HTERT RPE-1 (cell line): ENCODE data around the gene C6orf132.
"Not testable (repeated sequence)": the region's sequence is repeated elsewhere in the genome, so short reads cannot be mapped to it uniquely, and the experiment has no call there.

Experiments
- in situ Hi-C: fragments of 300-500 bp; cut with MboI; formaldehyde crosslinking; loops from 4 replicates; pipeline ENCODE4 v1.14.3; 2020; ENCODE audit warnings: low sequenced_read_pairs

The C6orf132 gene

DNA sequence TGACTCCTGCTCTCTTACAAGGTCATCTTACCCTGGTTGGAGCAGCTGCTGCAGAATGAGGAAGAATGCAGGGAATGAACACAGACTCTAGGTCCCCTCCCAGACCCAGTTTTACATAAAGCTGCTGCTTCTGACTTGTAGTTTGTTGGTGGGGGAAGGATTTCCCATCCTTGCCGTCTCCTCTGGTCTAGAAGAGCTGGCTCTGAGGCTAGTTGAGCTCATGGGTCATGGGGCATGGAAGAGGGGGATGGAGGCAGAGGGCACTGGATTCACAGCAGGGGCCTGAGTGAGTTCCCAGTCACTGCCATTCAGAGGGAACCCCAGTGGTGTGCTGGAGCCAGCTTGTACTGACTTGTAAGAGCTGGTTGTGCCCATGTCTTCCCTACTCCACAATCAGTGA lies 21.6 kb upstream of the C6orf132 start:
- in situ Hi-C loops = no loop called here

- in situ Hi-C loops = no loop called here
Measured at GRCh38 chr6:42162812-42163211, 20.4 kb upstream of the C6orf132 start.

DNA sequence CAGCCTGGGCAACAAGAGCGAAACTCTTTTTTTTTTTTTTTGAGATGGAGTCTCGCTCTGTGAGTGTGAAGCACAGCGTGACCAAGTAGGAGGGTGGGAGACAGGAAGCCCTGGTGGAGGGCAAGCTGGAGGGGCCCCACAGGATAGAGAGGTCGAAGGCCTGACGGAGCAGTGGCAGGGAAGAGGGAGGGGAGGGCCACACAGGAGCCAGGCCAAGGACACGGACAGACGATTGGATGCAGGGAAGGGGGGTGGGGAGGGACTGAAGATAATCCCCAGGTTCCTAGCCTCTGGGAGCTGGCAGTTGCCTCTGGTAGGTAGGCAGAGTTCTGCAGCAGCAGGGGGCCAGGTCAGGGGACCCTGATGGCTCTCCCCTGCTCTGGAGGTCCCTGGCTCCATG lies 20.0 kb upstream of the C6orf132 start:
- in situ Hi-C loops = no loop called here

GRCh38 chr6:42159431-42160024 lies 17.1 kb upstream of the C6orf132 start:
- in situ Hi-C loops = no loop called here

DNA sequence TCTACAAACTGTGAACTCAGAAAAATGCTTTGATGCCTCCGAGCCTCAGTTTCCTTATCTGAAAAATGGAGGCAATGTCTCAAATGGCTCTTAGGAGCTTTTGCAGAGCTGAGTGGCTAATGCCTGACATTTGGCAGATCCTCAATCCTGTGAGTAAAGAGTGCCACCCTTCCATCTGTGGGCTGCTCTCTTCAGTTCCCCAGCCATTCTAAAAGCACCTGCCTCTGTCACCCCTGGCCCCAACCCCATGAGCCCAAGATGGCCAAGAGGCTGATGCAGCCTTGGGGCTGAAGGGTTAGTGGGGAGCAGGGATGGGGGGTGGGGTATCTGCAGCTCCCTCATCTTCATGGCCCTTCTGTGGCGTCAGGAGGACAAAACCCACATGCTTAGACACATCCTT lies 16.2 kb upstream of the C6orf132 start:
- in situ Hi-C loops = no loop called here

GRCh38 chr6:42158011-42158410 lies 15.6 kb upstream of the C6orf132 start:
- in situ Hi-C loops = no loop called here

DNA sequence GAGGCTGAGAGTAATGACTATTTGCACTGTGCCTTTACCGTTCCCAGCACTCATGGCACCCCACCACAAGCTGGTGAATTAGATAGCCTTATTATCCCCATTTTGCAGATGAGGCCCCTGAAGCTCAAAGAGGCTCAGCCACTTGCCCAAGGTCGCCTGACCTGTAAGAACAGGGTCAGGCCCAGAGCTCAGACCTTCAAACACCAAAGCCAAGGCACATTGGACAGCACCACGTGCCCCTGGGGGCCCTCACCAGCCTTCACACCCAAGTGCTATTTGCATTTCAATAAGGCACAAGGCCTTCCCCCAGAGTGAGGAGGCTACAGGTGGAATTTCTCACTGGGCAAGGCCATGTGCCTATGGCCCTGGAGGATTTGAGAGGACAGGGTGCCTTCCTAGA lies 14.2 kb upstream of the C6orf132 start:
- in situ Hi-C loops = no loop called here

GRCh38 chr6:42155293-42155692 lies 12.9 kb upstream of the C6orf132 start:
- in situ Hi-C loops = no loop called here

GRCh38 chr6:42154461-42155209 lies 12.2 kb upstream of the C6orf132 start:
- in situ Hi-C loops = no loop called here

DNA sequence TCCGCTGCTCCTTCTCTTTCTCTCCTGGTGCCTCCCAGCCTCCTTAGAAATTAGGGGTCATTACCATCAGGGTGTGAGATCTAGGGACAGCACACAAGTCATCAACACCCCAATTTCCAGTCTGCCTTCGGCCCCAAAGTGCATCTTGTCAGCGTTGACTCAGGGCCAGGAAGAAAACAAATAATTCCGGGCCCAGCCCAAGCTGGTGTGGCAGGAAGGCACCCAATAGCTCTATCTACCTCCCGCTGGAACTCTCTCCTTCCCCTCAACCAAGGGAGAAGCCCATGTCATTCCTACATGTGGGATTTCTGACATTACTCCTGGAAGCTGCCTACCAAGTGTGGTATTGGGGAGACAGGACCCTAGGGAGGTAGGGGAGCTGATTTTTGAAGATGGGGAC lies 11.5 kb upstream of the C6orf132 start:
- in situ Hi-C loops = no loop called here

DNA sequence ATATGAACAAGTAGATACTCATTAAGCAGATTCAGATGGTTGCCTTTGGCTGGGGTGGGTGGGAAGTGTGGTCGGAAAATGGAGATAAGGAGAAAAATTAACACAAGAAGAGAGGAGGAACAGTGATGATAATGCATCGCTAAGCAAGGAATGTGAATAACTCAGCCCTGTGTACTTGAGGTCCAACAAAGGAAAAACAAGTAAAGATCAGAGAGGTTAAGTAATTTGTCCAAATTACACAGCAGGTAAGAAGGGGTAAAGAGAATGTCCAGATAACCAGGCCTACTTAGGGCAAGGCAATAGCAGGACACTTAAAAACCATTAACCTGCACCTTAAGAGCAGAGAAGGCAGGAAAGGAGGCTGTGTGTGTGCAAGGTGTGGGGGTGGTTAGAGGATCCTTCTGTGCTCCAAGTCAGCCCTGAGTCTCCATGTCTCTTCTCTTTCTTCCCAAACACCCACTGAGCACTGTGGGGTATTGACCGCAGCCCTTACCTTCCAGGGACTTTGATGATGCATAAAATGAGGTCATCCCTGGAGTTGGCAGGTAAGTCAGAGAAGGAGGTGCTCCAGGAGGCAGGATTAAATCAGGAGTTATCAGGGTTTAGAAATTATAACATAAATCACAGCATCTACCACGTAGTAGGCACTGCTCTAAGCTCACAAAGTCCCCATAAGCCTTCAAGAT lies 10.3 kb upstream of the C6orf132 start:
- in situ Hi-C loops = not testable (repeated sequence)

GRCh38 chr6:42152024-42152423 lies 9.6 kb upstream of the C6orf132 start:
- in situ Hi-C loops = no loop called here

DNA sequence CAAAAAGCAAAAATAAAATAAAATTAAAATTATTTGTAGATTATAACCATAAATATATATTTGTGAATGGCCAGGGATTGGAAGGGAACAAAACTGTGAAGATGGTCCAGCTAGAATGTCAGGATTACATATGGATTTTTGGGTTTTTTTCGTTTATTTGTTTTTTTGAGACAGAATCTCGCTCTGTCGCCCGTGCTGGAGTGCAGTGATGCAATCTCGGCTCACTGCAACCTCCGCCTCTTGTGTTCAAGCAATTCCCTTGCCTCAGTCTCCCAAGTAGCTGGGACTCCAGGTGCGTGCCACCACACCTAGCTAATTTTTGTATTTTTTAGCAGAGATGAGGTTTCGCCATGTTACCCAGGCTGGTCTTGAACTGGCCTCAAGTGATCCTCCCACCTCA lies 7.8 kb upstream of the C6orf132 start:
- in situ Hi-C loops = no loop called here

- in situ Hi-C loops = no loop called here
Measured at GRCh38 chr6:42148058-42148457, 5.6 kb upstream of the C6orf132 start.

- in situ Hi-C loops = no loop called here
Measured at GRCh38 chr6:42147138-42147562, 4.7 kb upstream of the C6orf132 start.

DNA sequence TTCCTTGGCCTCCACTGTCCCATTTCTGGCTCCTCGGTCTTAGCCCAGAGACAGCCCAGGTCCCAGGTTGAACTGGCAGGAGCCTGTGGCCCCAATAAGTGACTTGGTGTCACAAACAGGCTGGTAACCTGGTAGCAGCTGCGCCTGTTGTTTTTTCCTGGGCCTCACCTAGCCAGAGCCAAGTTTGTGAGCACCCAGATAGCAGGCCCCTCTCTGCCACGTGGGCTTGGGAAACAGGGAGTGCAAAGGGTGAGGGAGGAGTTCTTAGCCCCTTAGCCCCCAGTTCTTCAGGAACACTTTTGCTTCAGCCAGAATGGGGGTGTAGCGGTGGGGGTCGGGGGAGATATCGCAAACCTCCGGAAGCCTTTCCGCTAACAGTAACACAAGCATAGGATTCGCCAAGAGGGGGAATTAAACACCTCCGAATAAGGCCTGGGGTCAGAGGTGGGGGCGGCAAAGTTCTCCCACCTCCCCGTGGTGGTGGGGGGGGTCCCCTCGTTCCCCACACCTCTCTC lies 760 bp downstream of the C6orf132 start:
- in situ Hi-C loops = no loop called here

DNA sequence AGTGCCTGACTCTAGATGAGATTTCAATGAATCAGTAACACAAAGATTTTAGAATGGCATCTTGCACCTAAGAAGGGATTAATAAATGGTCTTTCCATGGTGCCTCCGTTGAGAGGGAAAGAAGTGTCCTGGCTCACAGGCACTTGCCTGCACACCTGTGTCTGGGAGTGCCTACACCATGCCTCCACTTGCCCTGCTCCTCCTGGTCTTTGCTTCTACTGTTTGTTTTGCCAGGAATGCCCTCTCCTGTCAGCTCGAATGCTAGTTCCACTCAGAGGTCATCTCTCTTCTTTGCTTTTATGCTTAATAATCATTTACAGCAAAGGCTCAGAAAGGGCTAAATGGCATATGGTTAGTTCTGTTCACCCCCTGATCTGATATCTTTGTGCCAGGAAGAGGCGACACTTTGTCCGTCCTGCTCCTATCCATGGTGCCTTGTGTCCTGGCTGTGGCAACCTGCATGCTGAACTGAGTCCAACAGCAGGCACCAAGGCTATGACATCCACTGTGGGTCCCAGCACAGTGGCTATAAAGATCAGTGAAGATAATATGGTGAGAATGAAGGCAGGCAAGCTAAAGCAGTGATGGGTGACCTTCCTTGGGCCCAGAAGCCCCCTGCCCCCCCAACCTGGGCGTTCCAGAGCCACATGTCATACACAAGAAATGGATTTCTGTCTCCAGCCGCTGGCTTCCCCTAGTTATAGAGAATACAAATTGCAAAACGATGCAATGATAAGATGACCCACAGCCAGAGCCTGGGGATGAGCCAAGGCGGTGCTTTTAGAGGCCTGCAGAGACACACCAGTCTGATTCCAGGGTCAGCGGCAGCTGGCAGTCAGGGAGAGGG lies 1.4 kb downstream of the C6orf132 start:
- in situ Hi-C loops = no loop called here

DNA sequence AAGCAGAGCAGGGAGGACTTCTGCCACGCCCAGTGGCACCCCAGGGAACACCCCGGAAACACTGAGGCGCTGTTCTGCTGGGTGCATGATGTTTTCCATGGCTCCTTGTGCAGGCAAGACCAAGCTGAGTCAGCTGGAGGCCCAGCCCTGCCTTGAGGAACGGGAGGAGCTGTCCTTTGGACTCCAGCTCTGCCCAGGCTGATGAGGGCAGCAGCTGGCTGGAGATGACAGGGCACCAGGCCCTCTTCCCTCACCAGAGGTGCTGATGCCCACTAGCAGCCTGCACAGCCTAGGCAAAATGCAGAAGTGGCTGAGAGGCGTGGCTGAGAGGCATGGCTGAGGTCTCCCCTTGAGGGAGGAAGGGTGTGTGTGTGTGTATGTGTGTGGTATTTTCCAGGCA lies 2.4 kb downstream of the C6orf132 start:
- in situ Hi-C loops = no loop called here

DNA sequence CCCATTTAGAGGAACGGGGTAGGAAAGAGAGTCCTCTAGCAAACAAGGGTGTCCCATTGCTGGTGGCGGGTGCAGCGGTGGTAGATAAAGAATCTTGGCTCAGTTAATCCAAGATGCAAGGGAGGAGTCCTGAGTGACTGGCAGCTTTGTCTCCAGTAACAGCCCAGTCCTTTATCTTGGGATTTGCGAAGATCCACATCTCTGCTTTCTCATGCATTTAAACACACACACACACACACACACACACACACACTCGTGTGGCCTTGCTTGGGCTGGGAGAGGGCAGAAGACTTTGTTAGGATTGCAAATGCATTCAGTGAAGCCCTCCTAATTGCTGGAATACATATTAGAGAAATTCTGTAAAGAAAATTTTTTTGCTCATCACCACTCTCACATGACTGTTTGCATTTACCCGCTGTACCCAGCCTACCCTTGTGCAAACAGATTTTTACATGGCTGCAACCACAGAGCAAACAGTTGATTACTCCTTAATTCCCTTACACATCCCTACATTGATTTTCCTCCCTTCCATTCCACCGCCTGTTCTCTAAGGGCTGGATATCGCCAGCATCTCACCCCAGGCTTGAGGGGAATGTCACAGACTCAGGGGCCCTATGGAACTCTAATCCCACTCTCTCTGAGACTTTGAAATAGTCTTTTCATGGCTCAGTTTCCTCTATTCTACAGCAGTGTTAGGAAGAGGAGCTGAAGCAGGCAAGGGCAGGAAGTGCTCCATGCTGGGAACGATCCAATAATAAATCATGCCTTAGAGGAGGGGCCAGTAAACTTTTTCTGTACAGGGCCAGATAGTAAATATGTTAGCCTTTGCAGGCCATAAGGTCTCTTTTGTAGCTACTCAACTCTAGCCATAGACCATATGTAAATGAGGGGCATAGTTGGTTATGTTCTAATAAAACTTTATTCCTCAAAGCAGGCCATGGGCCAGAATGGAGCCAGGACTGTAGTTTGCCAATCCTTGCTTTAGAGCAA lies 3.5 kb downstream of the C6orf132 start:
- in situ Hi-C loops = no loop called here

DNA sequence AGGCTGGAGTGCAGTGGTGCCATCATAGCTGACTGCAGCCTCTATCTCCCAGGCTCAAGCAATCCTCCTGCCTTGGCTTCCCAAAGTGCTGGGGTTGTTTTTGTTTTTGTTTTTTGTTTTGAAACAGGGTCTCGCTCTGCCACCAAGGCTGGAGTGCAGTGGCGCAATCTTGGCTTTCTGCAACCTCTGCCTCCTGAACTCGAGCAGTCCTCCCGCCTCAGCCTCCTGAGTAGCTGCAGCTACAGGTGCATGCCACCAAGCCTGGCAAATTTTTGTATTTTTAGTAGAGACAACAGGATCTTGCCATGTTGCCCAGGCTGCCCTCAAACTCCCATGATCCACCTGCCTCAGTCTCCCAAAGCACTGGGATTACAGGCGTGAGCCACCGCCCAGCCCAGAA lies 4.2 kb downstream of the C6orf132 start:
- in situ Hi-C loops = no loop called here
